ENCODE measurements around the gene FRMD8. TPM values are rescaled to one million over a fixed set of nuclear protein-coding genes. Genes with fewer than 3 reads are reported as not detected.

FRMD8 gene
- total and polyA plus RNA-seq, 9 of the 15 experiments (the other 6 are each of a cell fraction or from before 2014, with no cell fraction given) = 4.5 to 54.5 (median 15.8) TPM

DNA sequence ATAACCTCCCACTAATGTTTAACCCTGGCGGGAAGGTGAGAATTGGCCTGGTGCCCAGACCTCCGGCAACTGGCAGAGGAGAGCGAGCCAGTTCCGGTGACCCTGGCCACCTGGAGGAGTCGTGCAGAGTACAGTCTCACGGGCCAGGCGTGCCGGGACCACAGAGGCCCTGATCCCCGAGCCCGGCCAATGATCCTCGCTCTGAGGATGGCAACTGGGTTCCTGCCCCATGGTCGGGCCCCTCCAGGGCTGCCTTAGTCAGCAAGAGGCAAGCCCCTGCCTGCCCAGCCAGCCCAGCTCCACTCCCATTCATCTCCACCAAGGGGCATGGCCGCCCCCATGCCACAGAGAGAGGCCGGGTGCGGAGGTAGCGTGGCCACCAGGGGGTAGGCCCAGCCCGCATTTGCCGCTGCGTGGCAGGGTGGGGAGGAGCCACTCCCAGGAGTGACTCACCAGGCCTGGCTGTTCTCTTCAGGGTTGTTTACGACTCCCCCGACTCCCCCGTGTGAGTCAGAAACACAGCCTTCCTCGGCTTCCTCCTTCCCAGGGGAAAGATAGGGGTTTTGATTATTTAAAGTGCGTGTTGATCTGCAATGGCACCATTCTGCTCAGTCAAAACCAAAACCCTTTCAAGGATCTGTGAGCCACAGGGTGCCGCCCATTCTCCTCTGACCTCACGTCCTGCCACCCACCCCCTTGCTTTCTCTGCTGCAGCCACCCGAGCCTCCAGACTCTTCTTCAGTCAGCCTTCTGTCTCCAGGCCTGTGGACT, 4.2 kb upstream of the FRMD8 start, which contains the start of gene SLC25A45 (continued):
- TF ChIP-seq, protein P1, sequence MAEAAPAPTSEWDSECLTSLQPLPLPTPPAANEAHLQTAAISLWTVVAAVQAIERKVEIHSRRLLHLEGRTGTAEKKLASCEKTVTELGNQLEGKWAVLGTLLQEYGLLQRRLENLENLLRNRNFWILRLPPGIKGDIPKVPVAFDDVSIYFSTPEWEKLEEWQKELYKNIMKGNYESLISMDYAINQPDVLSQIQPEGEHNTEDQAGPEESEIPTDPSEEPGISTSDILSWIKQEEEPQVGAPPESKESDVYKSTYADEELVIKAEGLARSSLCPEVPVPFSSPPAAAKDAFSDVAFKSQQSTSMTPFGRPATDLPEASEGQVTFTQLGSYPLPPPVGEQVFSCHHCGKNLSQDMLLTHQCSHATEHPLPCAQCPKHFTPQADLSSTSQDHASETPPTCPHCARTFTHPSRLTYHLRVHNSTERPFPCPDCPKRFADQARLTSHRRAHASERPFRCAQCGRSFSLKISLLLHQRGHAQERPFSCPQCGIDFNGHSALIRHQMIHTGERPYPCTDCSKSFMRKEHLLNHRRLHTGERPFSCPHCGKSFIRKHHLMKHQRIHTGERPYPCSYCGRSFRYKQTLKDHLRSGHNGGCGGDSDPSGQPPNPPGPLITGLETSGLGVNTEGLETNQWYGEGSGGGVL (CRISPR knock-in tag; IDR thresholded peaks at IDR 0.05) = no peak
- TF ChIP-seq SIN3A (IDR thresholded peaks at IDR 0.05; ENCODE audit: borderline replicate concordance in 2 of 2, control insufficient read depth in 1 of 2, low read depth in 2 of 2, low read length in 2 of 2) (0 out of 4 replicates have a peak, but pooled peaks of 1 of the 2 experiments have one; percentile 57), CAMTA2 (CRISPR knock-in tag; conservative IDR thresholded peaks at IDR 0.05) (0 out of 2 replicates have a peak, but pooled peaks have one; percentile 37), CHD2 (IDR thresholded peaks at IDR 0.05; ENCODE audit: low read depth, low read length) (no peak), ZNF134 (CRISPR knock-in tag; conservative IDR thresholded peaks at IDR 0.05) (no peak), SOX6 (IDR thresholded peaks at IDR 0.05) (peak; percentile 61), FUS (optimal IDR thresholded peaks at IDR 0.05; ENCODE audit: low read depth, low read length) (no peak), CCAR2 (IDR thresholded peaks at IDR 0.05; ENCODE audit: low read depth, low read length) (no peak), ID3 (CRISPR knock-in tag; IDR thresholded peaks at IDR 0.05) (no peak), ID3 (tag; IDR thresholded peaks at IDR 0.05) (peak; percentile 90), ZKSCAN8 (CRISPR knock-in tag; IDR thresholded peaks at IDR 0.05) (no peak; the same call in 1 of the 2 replicates), ADNP (tag; IDR thresholded peaks at IDR 0.05) (no peak), PHB2 (IDR thresholded peaks at IDR 0.05; ENCODE audit: low read depth) (no peak), MCM7 (IDR thresholded peaks at IDR 0.05) (no peak), E2F4 (CRISPR knock-in tag; IDR thresholded peaks at IDR 0.05; ENCODE audit: low read depth) (no peak), MEF2A (IDR thresholded peaks at IDR 0.05; ENCODE audit: control insufficient read depth, low read depth, low read length) (no peak), DMBX1 (CRISPR knock-in tag; IDR thresholded peaks at IDR 0.05; ENCODE audit: borderline replicate concordance) (peak; percentile 77; the same call in 1 of the 2 replicates), DPF2 (IDR thresholded peaks at IDR 0.05) (peak; percentile 97), SRF (CRISPR knock-in tag; IDR thresholded peaks at IDR 0.05) (peak in 1 of 2 experiments; percentile 73; a peak in 1 of 4 replicates), MCM2 (IDR thresholded peaks at IDR 0.05; ENCODE audit: low read depth) (no peak), RBM17 (IDR thresholded peaks at IDR 0.05; ENCODE audit: borderline replicate concordance, low read depth, low read length) (no peak), POLR2AphosphoS2 (IDR thresholded peaks at IDR 0.05; ENCODE audit: low read length) (no peak), ILF3 (IDR thresholded peaks at IDR 0.05; ENCODE audit: borderline replicate concordance) (no peak), NFRKB (IDR thresholded peaks at IDR 0.05; ENCODE audit: low read depth) (no peak; the same call in 1 of the 2 replicates), EHMT2 (IDR thresholded peaks at IDR 0.05) (peak; percentile 38; the same call in 1 of the 2 replicates)
- TF ChIP-seq, protein P2, sequence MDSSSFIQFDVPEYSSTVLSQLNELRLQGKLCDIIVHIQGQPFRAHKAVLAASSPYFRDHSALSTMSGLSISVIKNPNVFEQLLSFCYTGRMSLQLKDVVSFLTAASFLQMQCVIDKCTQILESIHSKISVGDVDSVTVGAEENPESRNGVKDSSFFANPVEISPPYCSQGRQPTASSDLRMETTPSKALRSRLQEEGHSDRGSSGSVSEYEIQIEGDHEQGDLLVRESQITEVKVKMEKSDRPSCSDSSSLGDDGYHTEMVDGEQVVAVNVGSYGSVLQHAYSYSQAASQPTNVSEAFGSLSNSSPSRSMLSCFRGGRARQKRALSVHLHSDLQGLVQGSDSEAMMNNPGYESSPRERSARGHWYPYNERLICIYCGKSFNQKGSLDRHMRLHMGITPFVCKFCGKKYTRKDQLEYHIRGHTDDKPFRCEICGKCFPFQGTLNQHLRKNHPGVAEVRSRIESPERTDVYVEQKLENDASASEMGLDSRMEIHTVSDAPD (CRISPR knock-in tag; IDR thresholded peaks at IDR 0.05) = no peak

Measured in K562 (cell line).